IPS-20b (cell line): ENCODE measurements around the gene PSKH1.
"Not testable (repeated sequence)": the region's sequence is repeated elsewhere in the genome, so short reads cannot be mapped to it uniquely, and the experiment has no call there.

Experiments used
- H3K27ac ChIP-seq: one replicate; pipeline ENCODE4 v1.5.1; 2013; ENCODE audit warnings: low read length
- H3K27me3 ChIP-seq: 2 replicates; pipeline ENCODE4 v1.6.1; 2013; ENCODE audit warnings: mild to moderate bottlenecking, low read length, inconsistent platforms; ENCODE audit not compliant: insufficient read depth
- H3K36me3 ChIP-seq: 2 replicates; pipeline ENCODE4 v1.6.1; 2013; ENCODE audit warnings: low read depth, mild to moderate bottlenecking, inconsistent platforms, low read length, moderate library complexity; ENCODE audit not compliant: insufficient read depth
- H3K4me1 ChIP-seq: 2 replicates; pipeline ENCODE4 v1.6.1; 2013; ENCODE audit warnings: mild to moderate bottlenecking, control low read depth, inconsistent platforms, low read length, moderate library complexity; ENCODE audit not compliant: insufficient read depth
- H3K4me3 ChIP-seq: 2 replicates; pipeline ENCODE4 v1.5.1; 2013; ENCODE audit warnings: mild to moderate bottlenecking, low read length, inconsistent platforms
- H3K9ac ChIP-seq: 2 replicates; pipeline ENCODE4 v1.6.1; 2013; ENCODE audit warnings: low read depth, mild to moderate bottlenecking, inconsistent platforms, low read length, moderate library complexity
- H3K9me3 ChIP-seq: 2 replicates; pipeline ENCODE4 v1.6.1; 2013; ENCODE audit warnings: mild to moderate bottlenecking, low read depth, low read length, inconsistent platforms; ENCODE audit not compliant: insufficient read depth

The PSKH1 gene

DNA sequence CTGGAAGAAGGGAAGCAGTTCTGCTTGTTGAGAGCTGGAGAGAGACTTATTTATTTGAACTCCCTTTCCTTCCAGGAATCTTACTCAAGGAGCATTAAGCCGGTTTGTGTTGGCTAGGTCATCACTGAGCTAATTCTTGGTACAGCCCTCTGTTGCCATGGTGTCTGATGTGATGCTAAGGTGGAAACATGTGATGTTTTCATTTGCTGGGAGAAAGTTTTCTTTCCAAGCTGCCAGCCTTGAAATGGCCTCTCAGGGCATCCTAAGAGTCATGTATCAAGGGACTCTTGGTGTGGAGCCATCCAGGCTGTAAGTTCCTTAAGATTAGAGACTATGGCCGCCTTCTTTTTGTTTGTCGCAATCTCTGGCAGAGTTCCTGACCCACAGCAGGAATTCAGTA, 4.2 kb downstream of the PSKH1 start:
- Histone ChIP-seq H3K4me3 (no peak overlapping the region), H3K4me1 (peaks cover 6% of the 10 kb centered on the region; the same call in 1 of the 2 replicates), H3K9me3 (no peaks in the 10 kb centered on the region), H3K9ac (no peak overlapping the region), H3K36me3 (no peaks in the 10 kb centered on the region), H3K27ac (no peak overlapping the region), H3K27me3 (no peaks in the 10 kb centered on the region)

DNA sequence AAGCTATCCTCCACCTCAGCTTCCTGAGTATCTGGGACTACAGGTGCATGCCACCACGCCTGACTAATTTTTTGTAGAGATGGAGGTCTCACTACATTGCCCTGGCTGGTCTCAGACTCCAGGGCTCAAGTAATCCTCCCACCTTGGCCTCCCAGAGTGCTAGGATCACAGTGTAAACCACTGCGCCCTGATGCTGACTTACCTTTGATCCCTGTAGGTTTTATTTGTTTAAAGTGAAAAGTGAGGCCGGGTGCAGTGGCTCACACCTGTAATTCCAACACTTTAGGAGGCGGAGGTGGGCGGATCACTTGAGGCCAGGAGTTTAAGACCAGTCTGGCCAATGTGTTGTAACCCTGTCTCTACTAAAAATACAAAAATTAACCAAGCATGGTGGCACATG, 8.7 kb downstream of the PSKH1 start:
- H3K4me3 ChIP-seq: no peak overlapping the region
- H3K9ac ChIP-seq: no peak overlapping the region
- H3K4me1 ChIP-seq: no peaks in the 10 kb centered on the region
- H3K27ac ChIP-seq: no peak overlapping the region
- H3K27me3 ChIP-seq: no peaks in the 10 kb centered on the region
- no peaks in the 10 kb centered on the region for H3K9me3 ChIP-seq
- H3K36me3 ChIP-seq: peaks cover 9% of the 10 kb centered on the region

DNA sequence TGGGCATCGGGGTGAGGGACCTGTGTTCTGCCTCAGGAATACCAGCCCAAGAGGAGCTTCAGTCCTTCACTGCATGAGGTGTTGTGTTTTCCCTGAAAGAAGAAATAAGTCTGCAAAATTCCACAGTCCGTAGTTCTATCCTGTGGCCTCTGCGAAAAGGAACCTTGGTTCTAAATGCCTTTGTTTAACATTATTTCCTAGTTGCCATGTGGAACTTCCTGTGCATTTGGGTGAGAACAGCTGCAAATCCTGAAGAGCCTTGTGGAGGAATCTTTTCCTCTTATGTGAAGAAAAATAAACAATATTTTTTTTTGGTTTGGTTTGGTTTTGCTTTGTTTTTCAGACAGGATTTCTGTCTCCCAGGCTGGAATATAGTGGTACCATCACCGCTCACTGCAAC, 9.8 kb downstream of the PSKH1 start:
- Histone ChIP-seq H3K4me3 (no peak overlapping the region), H3K9me3 (no peaks in the 10 kb centered on the region), H3K9ac (no peak overlapping the region), H3K27me3 (no peaks in the 10 kb centered on the region), H3K27ac (no peak overlapping the region), H3K36me3 (peaks cover 9% of the 10 kb centered on the region), H3K4me1 (no peaks in the 10 kb centered on the region)

DNA sequence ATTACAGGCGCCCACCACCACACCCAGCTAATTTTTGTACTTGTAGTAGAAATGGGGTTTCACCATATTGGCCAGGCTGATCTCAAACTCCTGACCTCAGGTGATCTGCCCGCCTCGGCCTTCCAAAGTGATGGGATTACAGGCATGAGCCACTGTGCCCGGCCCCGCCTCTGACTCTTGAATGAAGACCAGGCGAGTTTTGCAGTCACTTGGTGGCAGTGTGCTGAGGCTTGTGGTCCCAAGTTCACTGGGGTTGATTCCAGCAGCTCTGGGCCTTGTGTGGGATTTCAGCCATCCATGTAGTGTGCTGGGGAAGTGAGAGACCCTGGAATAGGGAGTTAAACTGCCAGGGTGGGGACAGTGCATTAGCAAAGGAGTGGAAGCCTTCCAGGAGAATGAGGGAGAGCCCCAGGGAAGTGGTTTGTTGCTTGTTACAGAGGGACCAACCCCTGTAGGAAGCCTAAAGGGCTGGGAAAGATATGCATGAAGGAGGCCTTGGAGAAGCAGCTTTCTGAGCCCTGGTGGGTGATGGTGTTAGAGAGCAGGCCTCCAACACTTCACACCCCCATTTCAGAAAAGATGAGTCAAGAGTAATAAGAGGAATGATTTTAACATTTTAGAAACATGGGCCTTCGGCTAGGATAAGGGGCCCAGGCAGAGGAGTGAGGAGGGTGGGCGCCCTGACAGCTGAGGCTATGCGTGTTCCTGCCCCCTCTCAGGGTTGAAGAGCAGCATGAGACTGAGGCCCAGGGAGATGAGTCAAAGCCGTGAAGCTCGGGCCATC, 14.5 kb downstream of the PSKH1 start:
- no peak overlapping the region for H3K4me3 ChIP-seq
- no peak overlapping the region for H3K9ac ChIP-seq
- H3K9me3 ChIP-seq: no peaks in the 10 kb centered on the region
- H3K36me3 ChIP-seq: peaks cover 31% of the 10 kb centered on the region
- no peak overlapping the region for H3K27ac ChIP-seq
- no peaks in the 10 kb centered on the region for H3K27me3 ChIP-seq
- no peaks in the 10 kb centered on the region for H3K4me1 ChIP-seq

DNA sequence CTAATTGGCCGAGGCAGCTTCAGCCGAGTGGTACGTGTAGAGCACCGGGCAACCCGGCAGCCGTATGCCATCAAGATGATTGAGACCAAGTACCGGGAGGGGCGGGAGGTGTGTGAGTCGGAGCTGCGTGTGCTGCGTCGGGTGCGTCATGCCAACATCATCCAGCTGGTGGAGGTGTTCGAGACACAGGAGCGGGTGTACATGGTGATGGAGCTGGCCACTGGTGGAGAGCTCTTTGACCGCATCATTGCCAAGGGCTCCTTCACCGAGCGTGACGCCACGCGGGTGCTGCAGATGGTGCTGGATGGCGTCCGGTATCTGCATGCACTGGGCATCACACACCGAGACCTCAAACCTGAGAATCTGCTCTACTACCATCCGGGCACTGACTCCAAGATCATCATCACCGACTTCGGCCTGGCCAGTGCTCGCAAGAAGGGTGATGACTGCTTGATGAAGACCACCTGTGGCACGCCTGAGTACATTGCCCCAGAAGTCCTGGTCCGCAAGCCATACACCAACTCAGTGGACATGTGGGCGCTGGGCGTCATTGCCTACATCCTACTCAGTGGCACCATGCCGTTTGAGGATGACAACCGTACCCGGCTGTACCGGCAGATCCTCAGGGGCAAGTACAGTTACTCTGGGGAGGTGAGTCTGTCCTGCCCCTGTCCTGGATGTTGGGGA, 16.1 kb downstream of the PSKH1 start:
- Histone ChIP-seq H3K27ac (no peak overlapping the region), H3K9ac (no peak overlapping the region), H3K9me3 (no peaks in the 10 kb centered on the region), H3K4me3 (no peak overlapping the region), H3K36me3 (peaks cover 22% of the 10 kb centered on the region), H3K4me1 (no peaks in the 10 kb centered on the region), H3K27me3 (no peaks in the 10 kb centered on the region)

DNA sequence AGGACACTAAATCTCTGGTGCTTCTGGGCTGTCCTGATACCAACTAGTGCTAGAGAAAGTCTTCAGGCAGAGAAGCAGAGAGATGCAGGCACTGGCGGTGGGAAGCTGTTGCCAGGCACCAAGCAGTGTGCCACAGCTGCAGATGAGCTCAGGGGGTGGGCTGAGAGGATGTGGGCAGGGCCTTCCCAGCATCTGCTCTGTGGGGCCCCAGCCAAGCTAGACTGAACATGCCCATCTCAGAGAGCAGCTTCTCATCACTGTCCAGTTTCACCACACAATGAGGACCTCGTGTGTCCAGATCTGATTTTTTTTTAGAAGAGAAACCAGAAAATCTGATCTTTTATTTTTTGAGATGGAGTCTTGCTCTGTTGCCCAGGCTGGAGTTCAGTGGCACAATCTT, 17.1 kb downstream of the PSKH1 start:
- H3K27me3 ChIP-seq: no peaks in the 10 kb centered on the region
- H3K9ac ChIP-seq: no peak overlapping the region
- no peak overlapping the region for H3K27ac ChIP-seq
- H3K4me3 ChIP-seq: no peak overlapping the region
- no peaks in the 10 kb centered on the region for H3K9me3 ChIP-seq
- H3K4me1 ChIP-seq: peaks cover 5% of the 10 kb centered on the region
- peaks cover 22% of the 10 kb centered on the region for H3K36me3 ChIP-seq

DNA sequence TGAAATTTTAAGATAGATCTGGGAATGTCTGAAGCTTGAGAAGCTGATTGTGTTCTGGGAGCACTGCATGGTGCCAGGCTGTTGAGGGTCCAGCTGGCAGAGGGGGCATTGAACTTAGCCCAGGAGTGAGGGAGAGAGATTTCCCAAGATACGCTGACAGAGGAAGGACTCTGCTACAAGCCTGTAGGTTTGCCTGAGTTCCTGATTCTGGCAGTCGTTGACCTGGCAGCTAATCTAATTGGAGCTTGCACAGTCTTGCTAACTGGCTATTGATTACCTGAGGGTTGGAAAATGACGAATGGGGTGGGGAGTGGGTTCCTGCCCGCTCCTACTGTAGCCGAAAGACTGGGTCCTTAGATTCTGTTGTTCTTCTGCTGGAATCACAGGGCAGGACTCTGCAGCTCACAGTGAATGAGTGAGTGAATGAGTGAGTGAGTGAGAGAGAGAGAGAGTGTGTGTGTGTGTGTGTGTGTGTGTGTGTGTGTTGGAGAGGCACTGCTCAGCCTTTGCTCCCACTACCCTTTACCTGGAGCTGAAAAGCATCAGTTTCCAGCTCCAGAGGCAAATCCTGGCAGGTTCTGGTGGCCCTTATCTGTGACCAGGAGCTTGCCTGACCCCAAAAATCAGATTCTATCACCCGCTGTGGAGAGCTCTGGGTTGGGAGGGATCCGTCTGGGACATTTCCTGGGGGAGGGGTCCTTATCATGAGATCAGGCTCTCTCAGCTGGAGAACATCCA, 21.9 kb downstream of the PSKH1 start:
- no peaks in the 10 kb centered on the region for H3K27me3 ChIP-seq
- H3K9ac ChIP-seq: peak overlapping the region; percentile 48; the same call in 1 of the 2 replicates
- H3K27ac ChIP-seq: no peak overlapping the region
- peaks cover 15% of the 10 kb centered on the region for H3K36me3 ChIP-seq
- H3K4me3 ChIP-seq: no peak overlapping the region
- no peaks in the 10 kb centered on the region for H3K9me3 ChIP-seq
- peaks cover 13% of the 10 kb centered on the region for H3K4me1 ChIP-seq

DNA sequence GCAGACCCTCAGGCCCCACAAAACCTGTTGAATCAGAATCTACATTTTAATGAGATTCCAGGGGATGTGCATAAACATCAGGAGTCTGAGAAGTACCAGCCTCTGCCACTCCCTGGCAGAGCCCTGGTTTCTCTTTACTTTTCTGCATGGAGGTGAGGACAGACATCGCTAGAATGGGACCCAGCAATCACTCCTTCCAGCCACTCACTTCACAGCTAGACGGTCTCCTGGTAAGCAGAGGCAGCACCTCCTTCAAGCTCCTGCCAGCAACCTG, 22.4 kb downstream of the PSKH1 start:
- H3K4me3 ChIP-seq, H3K9ac ChIP-seq, H3K9me3 ChIP-seq, H3K27ac ChIP-seq, H3K27me3 ChIP-seq: not testable (repeated sequence)
- H3K36me3 ChIP-seq: peaks cover 12% of the 10 kb centered on the region; the same call in 1 of the 2 replicates
- H3K4me1 ChIP-seq: peaks cover 13% of the 10 kb centered on the region

DNA sequence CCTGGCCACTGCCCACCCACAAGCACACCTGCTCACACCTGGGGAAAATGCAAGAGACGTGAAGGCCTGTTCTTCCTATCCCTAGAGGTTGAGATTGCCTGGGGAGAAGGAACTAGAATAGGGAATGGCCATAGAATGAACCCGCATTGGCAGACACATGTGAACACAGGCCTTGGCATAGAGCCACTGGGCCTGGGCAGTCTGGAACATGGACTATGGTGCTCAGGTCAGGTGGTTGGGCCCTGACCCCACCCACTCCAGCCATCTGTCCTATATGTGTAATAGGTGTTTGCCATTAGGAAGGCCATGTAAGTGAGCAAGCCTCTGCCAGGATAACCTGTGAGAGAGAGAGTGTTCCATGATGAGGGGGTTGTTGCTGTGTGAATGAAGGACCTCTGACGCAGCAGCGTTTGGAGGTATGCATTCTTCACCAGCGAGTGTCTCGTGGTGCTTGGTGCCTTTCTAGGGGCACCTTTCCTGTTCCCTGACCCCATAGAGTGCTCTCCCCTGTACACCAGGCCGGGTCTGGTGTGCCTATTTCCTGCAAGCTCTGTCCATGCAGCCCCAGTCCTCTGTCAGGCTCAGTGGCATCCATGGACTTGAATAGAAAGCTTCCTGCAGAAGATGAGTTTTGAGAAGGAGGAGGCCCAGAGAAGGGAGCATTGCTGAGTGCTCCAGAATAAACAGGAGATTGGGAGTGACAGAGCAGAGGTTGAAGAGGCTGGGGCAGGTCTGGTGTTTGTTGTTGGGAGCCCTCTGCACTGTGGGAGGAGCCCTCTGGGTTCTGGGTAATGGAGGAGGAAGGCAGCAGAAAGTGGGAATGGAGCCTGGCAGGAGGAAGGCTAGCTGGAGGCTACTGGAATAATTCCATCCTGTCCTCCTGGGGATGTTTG, 23.0 kb downstream of the PSKH1 start:
- no peak overlapping the region for H3K9ac ChIP-seq
- H3K27me3 ChIP-seq: no peaks in the 10 kb centered on the region
- H3K27ac ChIP-seq: no peak overlapping the region
- peaks cover 9% of the 10 kb centered on the region; the same call in 1 of the 2 replicates for H3K36me3 ChIP-seq
- no peak overlapping the region for H3K4me3 ChIP-seq
- no peaks in the 10 kb centered on the region for H3K9me3 ChIP-seq
- H3K4me1 ChIP-seq: peaks cover 13% of the 10 kb centered on the region

DNA sequence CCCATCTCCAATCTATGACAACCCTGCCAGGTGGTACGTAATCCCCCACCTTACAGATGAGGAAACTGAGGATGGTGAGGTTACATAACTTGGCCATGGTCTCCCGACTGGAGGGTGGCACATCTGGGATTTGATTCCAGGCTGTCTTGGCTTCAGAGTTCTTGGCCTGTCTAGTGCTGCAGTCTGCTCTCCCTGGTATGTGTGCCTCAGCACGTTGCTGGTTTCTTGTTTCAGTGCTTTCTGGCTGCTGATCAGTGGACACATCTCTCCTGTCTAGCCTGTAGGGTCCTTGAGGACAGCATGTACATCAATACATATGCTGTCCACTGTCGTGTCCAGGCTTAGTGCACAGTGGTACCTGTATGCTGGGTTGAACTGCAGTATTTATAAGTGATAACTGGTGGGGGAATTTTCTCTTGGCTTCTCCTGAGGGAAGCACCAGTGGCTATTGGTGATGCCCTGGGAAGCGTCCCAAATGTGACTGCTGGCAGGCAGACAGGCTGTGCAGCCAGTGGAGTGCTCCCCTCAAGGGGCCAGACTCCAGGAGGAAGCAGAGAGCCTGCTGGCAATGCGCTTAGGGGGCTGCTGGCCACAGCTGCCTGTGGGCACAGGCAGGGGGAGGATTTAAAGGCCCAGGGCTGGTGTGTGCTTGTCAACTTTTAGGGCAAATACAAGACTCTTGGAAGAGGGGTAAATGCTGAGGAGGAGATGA, 24.2 kb downstream of the PSKH1 start:
- Histone ChIP-seq H3K36me3 (peaks cover 6% of the 10 kb centered on the region; the same call in 1 of the 2 replicates), H3K4me3 (no peak overlapping the region), H3K9ac (no peak overlapping the region), H3K9me3 (no peaks in the 10 kb centered on the region), H3K4me1 (peaks cover 13% of the 10 kb centered on the region), H3K27me3 (no peaks in the 10 kb centered on the region), H3K27ac (no peak overlapping the region)

DNA sequence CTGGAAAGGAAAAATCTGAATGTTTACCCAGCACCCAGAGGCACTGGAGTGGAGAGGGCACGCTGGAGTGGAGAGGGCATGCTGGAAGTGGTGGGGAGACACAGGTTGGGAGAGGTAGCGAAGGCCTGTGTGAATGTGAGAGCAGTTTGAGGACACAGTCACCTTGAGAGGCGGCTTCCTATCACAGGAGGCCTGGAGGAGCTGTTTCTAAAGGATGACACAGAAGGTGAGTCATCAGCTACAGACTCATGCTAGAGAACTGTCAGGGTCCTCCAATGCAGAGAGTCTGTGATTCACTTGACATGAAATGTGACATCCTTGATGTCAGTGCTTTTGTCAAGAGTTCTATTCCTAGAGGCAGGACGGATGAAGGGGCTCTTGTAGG, 24.8 kb downstream of the PSKH1 start:
- no peak overlapping the region for H3K27ac ChIP-seq
- no peak overlapping the region for H3K4me3 ChIP-seq
- H3K27me3 ChIP-seq: no peaks in the 10 kb centered on the region
- H3K4me1 ChIP-seq: peaks cover 13% of the 10 kb centered on the region
- H3K9me3 ChIP-seq: no peaks in the 10 kb centered on the region
- H3K36me3 ChIP-seq: peaks cover 6% of the 10 kb centered on the region; the same call in 1 of the 2 replicates
- no peak overlapping the region for H3K9ac ChIP-seq
